Pancreas (tissue), 10 donors: ENCODE results near the gene LMF1. TPM values are rescaled to one million over a fixed set of nuclear protein-coding genes. Genes with fewer than 3 reads are reported as not detected.
A peak's percentile ranks its signal among the peaks of the same experiment; 100 is the strongest.

Source experiments
- ATAC-seq, 4 donors: fragments of 200-7000 bp; cut with Tn5 transposase; one replicate each; pipeline versions ENCODE4 v1.8.0 to v1.9.1; 2020; ENCODE audit warnings: mild to moderate bottlenecking in 4 of 4, moderate library complexity in 4 of 4
- DNase-seq, 6 donors: peaks; one replicate each; pipeline ENCODE4 v3.0.0-alpha.2; 2020
- FAIRE-seq: peaks from 2 replicates; lab custom pipeline; 2012; peaks lifted over from hg19 to GRCh38; lab: Jason Lieb, UNC
- H3K27ac ChIP-seq, 4 donors: fragments of 200-600 bp; sonication (generic); 1 replicate in 3 of 4; 2 replicates in 1 of 4; pipeline versions ENCODE4 v1.5.0 to v1.8.0; 2020
- H3K27me3 ChIP-seq, 4 donors: fragments of 200-600 bp; one replicate each; pipeline ENCODE4 v1.8.0; 2021
- H3K36me3 ChIP-seq, 3 donors: fragments of 200-600 bp; sonication (generic) in 1 of 3; one replicate each; pipeline versions ENCODE4 v1.5.0 to v1.8.0; 2020 to 2021
- H3K4me1 ChIP-seq, 3 donors: fragments of 200-600 bp; one replicate each; pipeline ENCODE4 v1.8.0; 2021
- H3K4me3 ChIP-seq, 4 donors: fragments of 200-600 bp; sonication (generic) in 2 of 4; one replicate each; pipeline versions ENCODE4 v1.5.0 to v1.8.0; 2020 to 2021
- H3K9me3 ChIP-seq, 4 donors: fragments of 200-600 bp; one replicate each; pipeline ENCODE4 v1.8.0; 2021
- WGBS, 2 donors: extraction: QIAGEN DNeasy Blood & Tissue Kit; methylation state at CpG; one replicate each; pipeline ENCODE4 v1.1.7; 2013; 5-methylcytosine and 5-hydroxymethylcytosine counted together
- intact Hi-C, 3 donors: fragments of 100-400 bp; cut with DNase I; formaldehyde crosslinking; loops; one replicate each; pipeline versions ENCODE4 v1.11.1 to v1.14.2; 2022
- polyA plus RNA-seq, 2 donors: library from polyadenylated mRNA; stranded (reverse); fragments of 200-250 nt; gene quantifications; one replicate each; pipeline ENCODE4 v1.2.3, GENCODE V29; 2013
- total RNA-seq, 6 donors: library from RNA; stranded (reverse); fragmentation: NEBNext Ultra II Directional in 4 of 6; extraction: Animal tissue kit (Norgen Biotek cat#: 25700) in 4 of 6; gene quantifications; one replicate each; pipeline versions ENCODE4 v1.2.1 to v1.2.4, GENCODE V29; 2021 to 2023
- TF ChIP-seq, protein P1 (sequence below), 4 donors: fragments of 200-600 bp; sonication (generic) in 3 of 4; IDR thresholded peaks; one replicate each; pipeline versions ENCODE4 v1.5.0 to v1.8.0; 2021; ENCODE audit warnings: antibody characterized with exemption in 4 of 4
- donor health status: healthy with polysubstance abuse.
- donor health status: DM: no; HTN: no; CAD: no; lungs with moderate emphysema.
- donor health status: DM: no; HTN: no; CAD: no.
- donor health status: control.
- donor health status: control.
- donor health status: Bipolar disorder and iron deficiency.
- donor health status: DM: yes; HTN: yes; CAD: no.
- donor health status: DM: no; HTN: no; CAD: no.
- donor health status: DM: no; HTN: no; CAD: no.
- donor health status: DM: yes; HTN: yes; CAD: no.

The LMF1 gene
- total and polyA plus RNA-seq, 8 donors, result 9.3 to 64.6 (median 15.7) TPM

DNA sequence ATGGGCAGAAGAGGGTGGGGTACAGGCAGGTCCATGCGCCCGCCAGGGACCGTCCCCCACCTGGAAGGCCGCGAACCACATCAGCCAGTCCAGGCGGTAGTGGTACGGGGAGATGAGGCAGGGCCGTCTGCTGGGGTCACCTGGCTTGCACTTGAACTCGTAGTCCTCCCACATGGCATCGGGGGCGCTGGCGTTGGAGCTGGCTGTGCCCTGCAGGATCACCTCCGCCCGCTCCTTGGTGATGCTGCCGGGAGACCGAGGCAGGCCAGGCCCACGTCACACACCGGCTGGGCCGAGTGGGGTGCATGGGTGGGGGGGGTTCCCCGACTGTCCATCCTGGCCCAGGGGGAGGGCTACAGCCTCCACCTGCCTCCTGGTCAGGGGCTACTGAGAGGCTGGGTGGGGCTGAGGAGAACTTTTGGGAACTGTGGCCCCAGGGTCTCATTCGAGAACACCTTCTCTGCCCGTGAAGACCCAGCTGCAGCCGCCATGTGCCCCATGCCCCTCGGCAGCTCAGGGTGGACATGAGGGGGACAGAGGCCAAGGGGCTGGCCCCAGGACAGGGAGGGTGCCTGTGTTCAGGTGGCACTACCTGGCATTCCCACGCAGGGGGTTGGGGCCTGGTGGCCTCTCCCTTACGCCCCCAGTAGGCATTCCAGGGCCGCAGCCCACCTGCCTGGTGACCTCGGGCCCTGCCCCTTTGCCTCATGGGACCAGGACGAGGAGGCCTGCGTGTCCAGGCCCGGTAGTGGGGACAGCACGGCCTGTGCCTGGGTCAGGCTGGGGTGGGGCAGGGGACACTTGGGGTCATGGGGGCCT, 100.8 kb downstream of the LMF1 start:
- H3K4me1 ChIP-seq, result no peaks in the 10 kb centered on the region
- TF ChIP-seq, protein P1, sequence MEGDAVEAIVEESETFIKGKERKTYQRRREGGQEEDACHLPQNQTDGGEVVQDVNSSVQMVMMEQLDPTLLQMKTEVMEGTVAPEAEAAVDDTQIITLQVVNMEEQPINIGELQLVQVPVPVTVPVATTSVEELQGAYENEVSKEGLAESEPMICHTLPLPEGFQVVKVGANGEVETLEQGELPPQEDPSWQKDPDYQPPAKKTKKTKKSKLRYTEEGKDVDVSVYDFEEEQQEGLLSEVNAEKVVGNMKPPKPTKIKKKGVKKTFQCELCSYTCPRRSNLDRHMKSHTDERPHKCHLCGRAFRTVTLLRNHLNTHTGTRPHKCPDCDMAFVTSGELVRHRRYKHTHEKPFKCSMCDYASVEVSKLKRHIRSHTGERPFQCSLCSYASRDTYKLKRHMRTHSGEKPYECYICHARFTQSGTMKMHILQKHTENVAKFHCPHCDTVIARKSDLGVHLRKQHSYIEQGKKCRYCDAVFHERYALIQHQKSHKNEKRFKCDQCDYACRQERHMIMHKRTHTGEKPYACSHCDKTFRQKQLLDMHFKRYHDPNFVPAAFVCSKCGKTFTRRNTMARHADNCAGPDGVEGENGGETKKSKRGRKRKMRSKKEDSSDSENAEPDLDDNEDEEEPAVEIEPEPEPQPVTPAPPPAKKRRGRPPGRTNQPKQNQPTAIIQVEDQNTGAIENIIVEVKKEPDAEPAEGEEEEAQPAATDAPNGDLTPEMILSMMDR (IDR thresholded peaks at IDR 0.05), result no peak
- H3K4me3 ChIP-seq, result no peak overlapping the region
- H3K9me3 ChIP-seq, result no peaks in the 10 kb centered on the region
- 95% methylated on average over 29 to 32 of the region's 32 CpGs for WGBS, 2 donors
- no peak for FAIRE-seq
- H3K36me3 ChIP-seq, result no peaks in the 10 kb centered on the region
- intact Hi-C loops, result no loop called here
- H3K27me3 ChIP-seq, result no peaks in the 10 kb centered on the region
- DNase-seq, result peak in 3 of 6 donors; percentile 24 to 76 (median 49)
- no peak overlapping the region for H3K27ac ChIP-seq
- no peak for ATAC-seq

DNA sequence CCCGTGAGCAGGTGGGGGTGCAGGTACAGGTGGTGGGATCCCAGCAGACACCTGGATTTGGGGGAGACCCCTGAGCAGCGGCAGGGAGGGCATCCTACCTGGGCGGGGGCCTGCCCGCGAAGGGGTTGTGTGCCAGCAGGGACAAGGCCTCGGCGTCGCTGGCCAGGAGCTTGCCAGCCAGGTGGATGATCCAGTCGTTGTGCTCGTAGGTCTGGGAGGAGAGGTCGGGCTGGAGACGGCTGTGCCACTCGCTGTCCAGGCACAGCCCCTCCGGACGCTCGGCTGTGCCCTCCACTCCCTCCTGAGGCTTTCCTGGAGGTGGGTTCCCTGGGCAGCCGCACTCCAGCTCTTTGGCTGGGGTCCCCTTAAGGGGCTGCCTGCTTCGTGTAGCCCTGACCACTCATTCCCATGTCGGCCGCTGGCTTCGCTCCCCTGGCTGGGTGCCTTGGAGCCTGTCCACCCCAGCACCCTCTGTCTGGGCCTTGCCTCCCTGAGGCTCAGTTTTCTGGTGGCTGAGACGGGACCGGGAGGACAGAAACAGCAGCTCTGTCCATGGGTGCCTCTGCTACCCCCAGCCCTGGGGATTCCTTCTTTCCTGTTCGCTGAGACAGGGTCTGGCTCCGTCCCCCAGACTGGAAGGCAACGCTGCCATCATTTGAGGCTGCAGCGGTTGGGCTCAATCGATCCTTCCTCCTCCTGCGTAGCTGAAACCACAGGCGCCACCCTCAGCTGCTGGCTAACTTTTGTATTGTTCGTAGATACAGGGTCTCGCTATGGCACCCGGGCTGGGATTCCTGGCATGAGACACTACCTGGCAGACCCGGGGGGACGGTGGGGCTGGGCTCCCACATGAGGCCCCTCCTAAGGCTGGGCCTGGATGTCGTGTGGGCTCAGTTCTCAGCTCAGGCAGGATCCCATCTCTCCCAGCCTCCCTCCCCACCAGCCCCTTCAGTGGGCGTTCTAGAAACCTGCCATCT, 101.7 kb downstream of the LMF1 start:
- WGBS, 2 donors, result 95 to 96% methylated on average over 37 of the region's 37 CpGs
- H3K4me3 ChIP-seq, result no peak overlapping the region
- H3K4me1 ChIP-seq, result no peaks in the 10 kb centered on the region
- DNase-seq (peak in 3 of 6 donors; percentile 24 to 59 (median 41)), ATAC-seq (no peak), FAIRE-seq (no peak)
- intact Hi-C loops, result no loop called here
- no peak overlapping the region for H3K27ac ChIP-seq
- no peaks in the 10 kb centered on the region for H3K27me3 ChIP-seq
- TF ChIP-seq, protein P1 (IDR thresholded peaks at IDR 0.05), result no peak
- H3K36me3 ChIP-seq, result no peaks in the 10 kb centered on the region
- H3K9me3 ChIP-seq, result no peaks in the 10 kb centered on the region

DNA sequence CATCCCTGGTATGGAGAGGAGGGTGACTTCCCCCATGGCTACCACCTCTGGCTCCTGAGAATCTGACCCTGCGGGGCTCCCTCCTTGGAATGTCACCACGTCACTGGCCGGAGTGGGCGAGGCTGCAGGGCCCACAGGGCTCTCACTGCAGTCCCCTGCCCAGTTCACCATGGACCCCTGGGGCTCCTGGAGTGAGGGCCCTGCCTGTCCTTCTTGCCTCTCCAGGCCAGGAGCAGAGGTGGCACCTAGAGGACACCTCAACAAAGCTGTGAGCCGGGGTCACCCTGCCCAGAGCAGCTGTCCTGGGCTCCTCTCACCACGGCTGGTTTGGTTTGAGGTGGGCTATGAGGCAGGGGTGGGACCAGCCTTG, 102.4 kb downstream of the LMF1 start:
- WGBS, 2 donors, result 95 to 99% methylated on average over 6 of the region's 6 CpGs
- H3K9me3 ChIP-seq, result no peaks in the 10 kb centered on the region
- no peak overlapping the region for H3K27ac ChIP-seq
- peak in 3 of 6 donors; percentile 13 to 47 (median 35) for DNase-seq
- no peak overlapping the region for H3K4me3 ChIP-seq
- H3K4me1 ChIP-seq, result no peaks in the 10 kb centered on the region
- intact Hi-C loops, result no loop called here
- H3K27me3 ChIP-seq, result no peaks in the 10 kb centered on the region
- no peaks in the 10 kb centered on the region for H3K36me3 ChIP-seq
- TF ChIP-seq, protein P1 (IDR thresholded peaks at IDR 0.05), result no peak
- no peak for FAIRE-seq
- ATAC-seq, result no peak

- no peaks in the 10 kb centered on the region for H3K27me3 ChIP-seq
- WGBS, 2 donors, result 93 to 96% methylated on average over 31 to 34 of the region's 34 CpGs
- intact Hi-C loops, result no loop called here
- DNase-seq (peak in 3 of 6 donors; percentile 22 to 57 (median 43)), FAIRE-seq (no peak), ATAC-seq (no peak)
- H3K4me3 ChIP-seq, result no peak overlapping the region
- H3K4me1 ChIP-seq, result no peaks in the 10 kb centered on the region
- H3K9me3 ChIP-seq, result no peaks in the 10 kb centered on the region
- H3K36me3 ChIP-seq, result no peaks in the 10 kb centered on the region
- TF ChIP-seq, protein P1 (IDR thresholded peaks at IDR 0.05), result no peak
- no peak overlapping the region for H3K27ac ChIP-seq
These were observed 103.1 kb downstream of the LMF1 start for GRCh38 chr16:867421-868385.
